Neural cell (in vitro differentiated cells): Measurements from ENCODE around the gene ZC3H11A.

Experiments
- EP300 ChIP-seq: fragments of 450-650 bp; conservative IDR thresholded peaks from 2 replicates; pipeline ENCODE4 v1.6.1; 2014; ENCODE audit warnings: antibody characterized with exemption, mild to moderate bottlenecking, moderate library complexity; ENCODE audit not compliant: poor library complexity, severe bottlenecking
- EZH2 ChIP-seq: fragments of 200-600, 300-800 bp; shearing (Covaris generic), sonication (generic); IDR thresholded peaks from 2 replicates; pipeline ENCODE4 v1.6.1; 2014; ENCODE audit warnings: antibody characterized with exemption, low read length, borderline replicate concordance, mild to moderate bottlenecking; ENCODE audit not compliant: insufficient read depth, poor library complexity, severe bottlenecking
- MXI1 ChIP-seq: fragments of 450-650 bp; conservative IDR thresholded peaks from 2 replicates; pipeline ENCODE4 v1.6.1; 2014; ENCODE audit warnings: antibody characterized with exemption, mild to moderate bottlenecking; ENCODE audit not compliant: poor library complexity, severe bottlenecking
- POLR2AphosphoS5 ChIP-seq: IDR thresholded peaks from 2 replicates; pipeline ENCODE4 v1.6.1; 2012
- RAD21 ChIP-seq: fragments of 450-650 bp; conservative IDR thresholded peaks from 2 replicates; pipeline ENCODE4 v1.6.1; 2014; ENCODE audit warnings: antibody characterized with exemption, mild to moderate bottlenecking, moderate library complexity
- TF ChIP-seq, protein P1 (sequence below): fragments of 450-650 bp; IDR thresholded peaks from 2 replicates; pipeline ENCODE4 v1.5.1; 2014; ENCODE audit warnings: antibody characterized with exemption, mild to moderate bottlenecking, moderate library complexity; ENCODE audit not compliant: poor library complexity, severe bottlenecking

DNA sequence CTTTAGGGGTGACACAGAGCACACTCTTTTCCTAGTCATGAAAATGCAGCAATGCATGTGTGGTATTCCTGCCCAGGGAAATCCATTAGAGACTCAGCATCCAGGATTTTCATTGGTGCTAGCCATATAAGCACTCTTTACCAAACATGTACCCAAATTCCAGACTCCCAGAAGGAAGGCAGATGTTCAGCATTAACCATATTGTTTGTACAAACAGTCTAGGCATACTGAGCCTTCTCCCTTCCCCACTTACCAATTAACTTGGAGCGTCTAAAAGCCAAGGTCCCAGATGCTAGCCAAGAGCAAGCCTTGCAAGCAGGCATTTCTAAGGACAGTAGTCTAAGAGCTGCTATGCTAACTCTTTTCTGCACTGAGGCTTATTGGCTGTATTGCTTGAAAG lies 27.9 kb downstream of the ZC3H11A start:
- TF ChIP-seq, protein P1, sequence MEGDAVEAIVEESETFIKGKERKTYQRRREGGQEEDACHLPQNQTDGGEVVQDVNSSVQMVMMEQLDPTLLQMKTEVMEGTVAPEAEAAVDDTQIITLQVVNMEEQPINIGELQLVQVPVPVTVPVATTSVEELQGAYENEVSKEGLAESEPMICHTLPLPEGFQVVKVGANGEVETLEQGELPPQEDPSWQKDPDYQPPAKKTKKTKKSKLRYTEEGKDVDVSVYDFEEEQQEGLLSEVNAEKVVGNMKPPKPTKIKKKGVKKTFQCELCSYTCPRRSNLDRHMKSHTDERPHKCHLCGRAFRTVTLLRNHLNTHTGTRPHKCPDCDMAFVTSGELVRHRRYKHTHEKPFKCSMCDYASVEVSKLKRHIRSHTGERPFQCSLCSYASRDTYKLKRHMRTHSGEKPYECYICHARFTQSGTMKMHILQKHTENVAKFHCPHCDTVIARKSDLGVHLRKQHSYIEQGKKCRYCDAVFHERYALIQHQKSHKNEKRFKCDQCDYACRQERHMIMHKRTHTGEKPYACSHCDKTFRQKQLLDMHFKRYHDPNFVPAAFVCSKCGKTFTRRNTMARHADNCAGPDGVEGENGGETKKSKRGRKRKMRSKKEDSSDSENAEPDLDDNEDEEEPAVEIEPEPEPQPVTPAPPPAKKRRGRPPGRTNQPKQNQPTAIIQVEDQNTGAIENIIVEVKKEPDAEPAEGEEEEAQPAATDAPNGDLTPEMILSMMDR = no peak
- TF ChIP-seq POLR2AphosphoS5 = no peak
- TF ChIP-seq RAD21 = no peak
- no peak for TF ChIP-seq EZH2
- TF ChIP-seq MXI1 = no peak
- no peak for TF ChIP-seq EP300
